BLaER1 (cell line): Measurements from ENCODE around the gene CCDC88C.
"Not testable (repeated sequence)": the region's sequence is repeated elsewhere in the genome, so short reads cannot be mapped to it uniquely, and the experiment has no call there.

Experiments
- H3K27ac ChIP-seq: shearing (Covaris generic); formaldehyde crosslinking; 2 replicates; pipeline ENCODE4 v1.8.1; 2022
- H3K27me3 ChIP-seq: shearing (Covaris generic); formaldehyde crosslinking; 2 replicates; pipeline ENCODE4 v1.8.1; 2022
- H3K36me3 ChIP-seq: shearing (Covaris generic); formaldehyde crosslinking; 2 replicates; pipeline ENCODE4 v1.8.1; 2022
- H3K4me1 ChIP-seq: shearing (Covaris generic); formaldehyde crosslinking; 2 replicates; pipeline ENCODE4 v1.8.1; 2022
- H3K4me2 ChIP-seq: shearing (Covaris generic); formaldehyde crosslinking; 2 replicates; pipeline ENCODE4 v1.8.1; 2022
- H3K4me3 ChIP-seq: shearing (Covaris generic); formaldehyde crosslinking; 2 replicates; pipeline ENCODE4 v1.8.1; 2022
- H3K9ac ChIP-seq: shearing (Covaris generic); formaldehyde crosslinking; 2 replicates; pipeline ENCODE4 v1.8.1; 2022
- H3K9me3 ChIP-seq: shearing (Covaris generic); formaldehyde crosslinking; 2 replicates; pipeline ENCODE4 v1.8.1; 2022
- H4K20me1 ChIP-seq: shearing (Covaris generic); formaldehyde crosslinking; 2 replicates; pipeline ENCODE4 v1.8.1; 2022
- Cebpa-rat ChIP-seq: shearing (Covaris generic); IDR thresholded peaks from 2 replicates; pipeline ENCODE4 v1.8.1; 2022

CCDC88C gene

GRCh38 chr14:91229743-91230200 is 187.8 kb downstream of the CCDC88C start:
- no peak for TF ChIP-seq Cebpa-rat
- Histone ChIP-seq H3K4me2 (peak overlapping the region; percentile 82), H3K9me3 (peaks cover 25% of the 10 kb centered on the region), H3K27me3 (no peaks in the 10 kb centered on the region), H3K4me3 (no peak overlapping the region), H3K9ac (no peak overlapping the region), H4K20me1 (peaks cover 20% of the 10 kb centered on the region), H3K27ac (peak overlapping the region; percentile 26; the same call in 1 of the 2 replicates), H3K4me1 (peaks cover 67% of the 10 kb centered on the region), H3K36me3 (peaks cover 26% of the 10 kb centered on the region)

- Histone ChIP-seq H3K9me3 (peaks cover 17% of the 10 kb centered on the region), H3K9ac (no peak overlapping the region), H3K4me2 (peak overlapping the region; percentile 82), H3K27ac (no peak overlapping the region; the same call in 1 of the 2 replicates), H3K4me1 (peaks cover 67% of the 10 kb centered on the region), H3K27me3 (no peaks in the 10 kb centered on the region), H3K36me3 (peaks cover 33% of the 10 kb centered on the region), H3K4me3 (no peak overlapping the region), H4K20me1 (peaks cover 20% of the 10 kb centered on the region)
- TF ChIP-seq Cebpa-rat = no peak
Observed at GRCh38 chr14:91229005-91229382, 188.6 kb downstream of the CCDC88C start.

- Histone ChIP-seq H3K9me3 (peaks cover 13% of the 10 kb centered on the region), H3K27me3 (no peaks in the 10 kb centered on the region), H3K4me3 (no peak overlapping the region), H3K4me2 (peak overlapping the region; percentile 82), H3K4me1 (peaks cover 74% of the 10 kb centered on the region), H3K36me3 (peaks cover 34% of the 10 kb centered on the region), H4K20me1 (peaks cover 20% of the 10 kb centered on the region), H3K27ac (no peak overlapping the region; the same call in 1 of the 2 replicates), H3K9ac (no peak overlapping the region)
- no peak for TF ChIP-seq Cebpa-rat
Observed at GRCh38 chr14:91228112-91229004, 189.3 kb downstream of the CCDC88C start.

- no peak overlapping the region for H3K27ac ChIP-seq
- peaks cover 20% of the 10 kb centered on the region for H4K20me1 ChIP-seq
- H3K9me3 ChIP-seq = peaks cover 13% of the 10 kb centered on the region
- no peak overlapping the region for H3K4me3 ChIP-seq
- H3K36me3 ChIP-seq = peaks cover 40% of the 10 kb centered on the region
- H3K9ac ChIP-seq = no peak overlapping the region
- TF ChIP-seq Cebpa-rat = no peak
- H3K27me3 ChIP-seq = no peaks in the 10 kb centered on the region
- peaks cover 81% of the 10 kb centered on the region for H3K4me1 ChIP-seq
- H3K4me2 ChIP-seq = peak overlapping the region; percentile 82
Observed at GRCh38 chr14:91227183-91227628, 190.4 kb downstream of the CCDC88C start.

- Histone ChIP-seq H3K4me2 (0 out of 2 replicates have a peak overlapping the region, but pooled peaks have one; percentile 7), H3K36me3 (peaks cover 40% of the 10 kb centered on the region), H3K4me1 (peaks cover 72% of the 10 kb centered on the region), H4K20me1 (peaks cover 20% of the 10 kb centered on the region)
- not testable (repeated sequence) for H3K9ac ChIP-seq, H3K4me3 ChIP-seq, H3K9me3 ChIP-seq, H3K27me3 ChIP-seq, H3K27ac ChIP-seq
Observed at GRCh38 chr14:91226360-91226759, 191.3 kb downstream of the CCDC88C start.

- H3K36me3 ChIP-seq = peaks cover 49% of the 10 kb centered on the region
- H4K20me1 ChIP-seq = peaks cover 20% of the 10 kb centered on the region
- no peaks in the 10 kb centered on the region for H3K9me3 ChIP-seq
- H3K9ac ChIP-seq = no peak overlapping the region
- no peaks in the 10 kb centered on the region for H3K27me3 ChIP-seq
- no peak overlapping the region for H3K4me3 ChIP-seq
- no peak overlapping the region for H3K4me2 ChIP-seq
- peaks cover 67% of the 10 kb centered on the region for H3K4me1 ChIP-seq
- TF ChIP-seq Cebpa-rat = no peak
- H3K27ac ChIP-seq = no peak overlapping the region
Observed at GRCh38 chr14:91225025-91225424, 192.6 kb downstream of the CCDC88C start.

GRCh38 chr14:91223028-91223783 is 194.4 kb downstream of the CCDC88C start:
- H3K27me3 ChIP-seq = no peaks in the 10 kb centered on the region
- no peak overlapping the region for H3K4me3 ChIP-seq
- H3K4me1 ChIP-seq = peaks cover 52% of the 10 kb centered on the region
- no peaks in the 10 kb centered on the region for H3K9me3 ChIP-seq
- H4K20me1 ChIP-seq = 0 out of 2 replicates have a peak, but pooled peaks cover 3% of the 10 kb centered on the region
- peaks cover 61% of the 10 kb centered on the region for H3K36me3 ChIP-seq
- no peak overlapping the region for H3K27ac ChIP-seq
- 0 out of 2 replicates have a peak overlapping the region, but pooled peaks have one; percentile 6 for H3K4me2 ChIP-seq
- no peak for TF ChIP-seq Cebpa-rat
- no peak overlapping the region for H3K9ac ChIP-seq
